ENCODE data around the gene BCL2.

Gene BCL2

GRCh38 chr18:63097178-63097577, 222.4 kb downstream of the BCL2 start:
- Histone ChIP-seq H3K9ac (ENCODE audit: low read depth, low read length) (peak overlapping the region; percentile 64), H3K27me3 (ENCODE audit: insufficient read depth, low read length, poor library complexity) (no peaks in the 10 kb centered on the region), H4K20me1 (ENCODE audit: insufficient read depth, low read length) (no peaks in the 10 kb centered on the region), H3K4me1 (ENCODE audit: insufficient read depth, low read length) (peaks cover 77% of the 10 kb centered on the region), H3K79me2 (ENCODE audit: insufficient read depth, low read length) (no peaks in the 10 kb centered on the region), H3K4me2 (ENCODE audit: insufficient read depth, low read length) (peak overlapping the region; percentile 66; the same call in 1 of the 2 replicates), H3K9me3 (ENCODE audit: insufficient read depth, low read length, severe bottlenecking) (no peaks in the 10 kb centered on the region), H2AFZ (ENCODE audit: low read depth, low read length) (no peak overlapping the region), H3K27ac (ENCODE audit: low read length) (peak overlapping the region; percentile 95), H3K36me3 (ENCODE audit: insufficient read depth, low read length) (no peaks in the 10 kb centered on the region), H3K4me3 (ENCODE audit: low read depth in 1 of 2, low read length in 2 of 2) (no peak overlapping the region)
- TF ChIP-seq CTCF (IDR thresholded peaks at IDR 0.05; ENCODE audit: borderline replicate concordance, extremely low read depth, low read length, poor library complexity, severe bottlenecking): no peak
- no peak for TF ChIP-seq EZH2 (IDR thresholded peaks at IDR 0.05; ENCODE audit: borderline replicate concordance, low read depth, low read length, severe bottlenecking)
- DNase-seq (no peak), ATAC-seq (ENCODE audit: insufficient read depth, low read depth) (no peak)

- no peak overlapping the region for H3K4me2 ChIP-seq (ENCODE audit: insufficient read depth, low read length)
- H3K4me1 ChIP-seq (ENCODE audit: insufficient read depth, low read length): peaks cover 75% of the 10 kb centered on the region
- no peak overlapping the region for H3K4me3 ChIP-seq (ENCODE audit: low read depth in 1 of 2, low read length in 2 of 2)
- no peak for TF ChIP-seq EZH2 (IDR thresholded peaks at IDR 0.05; ENCODE audit: borderline replicate concordance, low read depth, low read length, severe bottlenecking)
- TF ChIP-seq CTCF (IDR thresholded peaks at IDR 0.05; ENCODE audit: borderline replicate concordance, extremely low read depth, low read length, poor library complexity, severe bottlenecking): no peak
- H3K79me2 ChIP-seq (ENCODE audit: insufficient read depth, low read length): no peaks in the 10 kb centered on the region
- H2AFZ ChIP-seq (ENCODE audit: low read depth, low read length): no peak overlapping the region
- H3K9me3 ChIP-seq (ENCODE audit: insufficient read depth, low read length, severe bottlenecking): no peaks in the 10 kb centered on the region
- ATAC-seq (ENCODE audit: insufficient read depth, low read depth) (no peak), DNase-seq (no peak)
- no peaks in the 10 kb centered on the region for H3K27me3 ChIP-seq (ENCODE audit: insufficient read depth, low read length, poor library complexity)
- no peaks in the 10 kb centered on the region for H4K20me1 ChIP-seq (ENCODE audit: insufficient read depth, low read length)
- peak overlapping the region; percentile 95 for H3K27ac ChIP-seq (ENCODE audit: low read length)
- H3K36me3 ChIP-seq (ENCODE audit: insufficient read depth, low read length): no peaks in the 10 kb centered on the region
- no peak overlapping the region for H3K9ac ChIP-seq (ENCODE audit: low read depth, low read length)
These were observed 223.2 kb downstream of the BCL2 start for GRCh38 chr18:63096327-63096874.

- Histone ChIP-seq H3K27ac (ENCODE audit: low read length) (peak overlapping the region; percentile 95), H3K4me3 (ENCODE audit: low read depth in 1 of 2, low read length in 2 of 2) (no peak overlapping the region), H2AFZ (ENCODE audit: low read depth, low read length) (no peak overlapping the region), H3K27me3 (ENCODE audit: insufficient read depth, low read length, poor library complexity) (no peaks in the 10 kb centered on the region), H3K9ac (ENCODE audit: low read depth, low read length) (no peak overlapping the region), H3K4me1 (ENCODE audit: insufficient read depth, low read length) (peaks cover 69% of the 10 kb centered on the region), H4K20me1 (ENCODE audit: insufficient read depth, low read length) (no peaks in the 10 kb centered on the region), H3K4me2 (ENCODE audit: insufficient read depth, low read length) (no peak overlapping the region), H3K36me3 (ENCODE audit: insufficient read depth, low read length) (no peaks in the 10 kb centered on the region), H3K79me2 (ENCODE audit: insufficient read depth, low read length) (no peaks in the 10 kb centered on the region), H3K9me3 (ENCODE audit: insufficient read depth, low read length, severe bottlenecking) (no peaks in the 10 kb centered on the region)
- no peak for DNase-seq
- no peak for TF ChIP-seq CTCF (IDR thresholded peaks at IDR 0.05; ENCODE audit: borderline replicate concordance, extremely low read depth, low read length, poor library complexity, severe bottlenecking)
- no peak for TF ChIP-seq EZH2 (IDR thresholded peaks at IDR 0.05; ENCODE audit: borderline replicate concordance, low read depth, low read length, severe bottlenecking)
- no peak for ATAC-seq (ENCODE audit: insufficient read depth, low read depth)
These were observed 223.8 kb downstream of the BCL2 start for GRCh38 chr18:63095768-63096167.
